ENCODE results near the gene AP5S1. TPM values are rescaled to one million over a fixed set of nuclear protein-coding genes. Genes with fewer than 3 reads are reported as not detected.

AP5S1 gene
- total and polyA plus RNA-seq, 9 of the 15 experiments (the other 6 are each of a cell fraction or from before 2014, with no cell fraction given) = 2.6 to 8.8 (median 4.4) TPM

GRCh38 chr20:3825526-3825925 lies 5.2 kb downstream of the AP5S1 start:
- peaks cover 22% of the 10 kb centered on the region; the same call in 2 of the 3 replicates for H3K36me3 ChIP-seq (ENCODE audit: control insufficient read depth, insufficient read depth, low read length)
- DNase-seq (ENCODE audit: extremely low read depth in 1 of 4, low spot score in 3 of 4) (no peak), ATAC-seq (peak; percentile 45), FAIRE-seq (no peak)
- ChIA-PET CTCF (ENCODE audit: low intra/inter-chr PET ratio) (no interaction called here), POLR2A (interaction anchor here (1.3 kb wide), 1 partner anchor 9 kb away, joined by 3 read pairs; no protein-coding TSS in a partner anchor)
- H4K20me1 ChIP-seq (replicated peaks; ENCODE audit: control insufficient read depth, insufficient read depth, low read length) = no peaks in the 10 kb centered on the region
- no peak overlapping the region; a peak in 1 of 4 replicates for H3K9ac ChIP-seq (ENCODE audit: insufficient read depth in 1 of 2, low read depth in 2 of 2, low read length in 2 of 2)
- peaks cover 2 to 4% of the 10 kb centered on the region in 2 experiments; a peak in 3 of 5 replicates for H3K4me1 ChIP-seq (replicated peaks in 1 of 2; ENCODE audit: control insufficient read depth in 2 of 2, insufficient read depth in 2 of 2, low read length in 2 of 2)
- no peak overlapping the region for H3K27ac ChIP-seq (ENCODE audit: extremely low read depth, low read depth, low read length)
- 63% methylated on average over 4 of the region's 7 CpGs for WGBS (ENCODE audit: insufficient coverage, low coverage, missing lambda C conversion rate)
- H3K9me3 ChIP-seq (replicated peaks; ENCODE audit: control insufficient read depth, insufficient read depth, low read depth, low read length) = no peaks in the 10 kb centered on the region
- H3K4me3 ChIP-seq = no peak overlapping the region
- in situ Hi-C loops (cut with MboI) = no loop called here
- H3K79me2 ChIP-seq (ENCODE audit: control insufficient read depth, insufficient read depth, low read length) = peaks cover 13% of the 10 kb centered on the region; the same call in 1 of the 3 replicates
- H3K9me1 ChIP-seq (ENCODE audit: control insufficient read depth, insufficient read depth, low read length) = no peaks in the 10 kb centered on the region
- H3K4me2 ChIP-seq (ENCODE audit: insufficient read depth, low read length) = no peak overlapping the region
- BruUV-seq (replicated peaks) = no TSS peak
- intact Hi-C loops (cut with micrococcal nuclease) = no loop called here
- no peaks in the 10 kb centered on the region for H3K27me3 ChIP-seq (ENCODE audit: control insufficient read depth in 2 of 2, insufficient read depth in 2 of 2, low read length in 2 of 2)
- no peak overlapping the region for H2AFZ ChIP-seq (ENCODE audit: low read depth, low read length)
- TF ChIP-seq SIX5 (IDR thresholded peaks at IDR 0.05; ENCODE audit: borderline replicate concordance in 1 of 2, insufficient read depth in 1 of 2, low read depth in 1 of 2, low read length in 2 of 2) (no peak), CTCF (IDR thresholded peaks at IDR 0.05 in 2 of 3, conservative IDR thresholded peaks at IDR 0.05 in 1 of 3; ENCODE audit: insufficient read depth in 2 of 3, low read depth in 1 of 3, low read length in 3 of 3) (0 out of 6 replicates have a peak, but pooled peaks of 1 of the 3 experiments have one; percentile 4)

Measured in K562 (cell line).